Daoy (cell line): ENCODE data around the gene ABRACL. TPM values are rescaled to one million over a fixed set of nuclear protein-coding genes. Genes with fewer than 3 reads are reported as not detected.
"Not testable (repeated sequence)": the region's sequence is repeated elsewhere in the genome, so short reads cannot be mapped to it uniquely, and the experiment has no call there.

Experiments used
- DNase-seq: peaks from one replicate; pipeline ENCODE4 v3.0.0-alpha.2; 2015; ENCODE audit warnings: low read depth
- total RNA-seq: library from RNA; depleted of rRNA; stranded (reverse); fragments of >200 nt; shearing (Covaris generic); gene quantifications from 2 replicates; pipeline ENCODE4 v1.2.3, GENCODE V29; 2014

Gene ABRACL
- total RNA-seq, 1 experiment from 2014 or later = 83.1 TPM

DNA sequence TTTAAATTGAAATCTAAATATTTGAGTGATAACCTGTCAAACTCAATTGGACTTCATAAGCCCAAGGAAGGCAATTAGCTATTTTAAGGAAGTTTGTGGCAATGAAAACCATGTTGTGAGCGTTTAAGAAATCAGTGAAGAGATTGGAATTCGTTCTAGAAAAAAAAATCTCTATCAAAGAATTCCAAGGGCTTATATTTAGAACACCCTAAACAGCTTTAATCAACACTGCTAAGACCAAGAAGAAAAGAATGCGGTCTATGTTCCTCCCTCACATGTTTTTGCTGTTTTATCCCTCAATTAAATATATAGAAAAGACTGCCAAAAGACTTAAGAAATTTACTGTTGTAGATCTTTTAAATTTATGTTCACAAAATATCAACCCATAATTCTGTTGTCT, 16.6 kb upstream of the ABRACL start:
- DNase-seq = no peak

DNA sequence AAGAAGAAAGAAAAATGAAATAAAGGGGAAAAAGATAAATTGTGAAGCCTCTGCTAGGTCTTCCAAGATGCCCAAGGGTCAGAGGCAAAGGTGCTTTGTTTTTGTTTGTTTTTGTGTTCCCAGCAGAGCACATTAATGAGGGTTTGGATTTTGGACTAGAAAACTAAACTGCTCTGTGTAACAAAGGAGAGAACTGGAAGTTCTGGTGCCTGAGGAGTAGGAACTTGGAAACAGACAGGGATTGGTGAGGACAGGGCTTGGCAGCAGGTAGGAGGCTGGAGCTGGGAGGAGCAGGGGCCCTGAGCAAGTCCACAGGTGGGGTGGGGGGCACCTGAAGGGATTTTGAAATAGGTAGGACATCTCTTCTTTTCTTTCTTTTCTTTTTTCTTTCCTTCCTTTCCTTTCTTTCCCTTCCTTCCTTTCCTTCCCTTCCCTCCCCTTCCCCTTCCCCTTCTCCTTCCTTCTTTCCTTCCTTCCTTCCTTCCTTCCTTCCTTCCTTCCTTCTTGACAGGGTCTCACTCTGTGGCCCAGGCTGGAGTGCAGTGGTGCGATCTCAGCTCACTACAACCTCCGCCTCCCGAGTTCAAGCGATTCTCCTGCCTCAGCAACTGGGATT, 15.3 kb upstream of the ABRACL start:
- no peak for DNase-seq

DNA sequence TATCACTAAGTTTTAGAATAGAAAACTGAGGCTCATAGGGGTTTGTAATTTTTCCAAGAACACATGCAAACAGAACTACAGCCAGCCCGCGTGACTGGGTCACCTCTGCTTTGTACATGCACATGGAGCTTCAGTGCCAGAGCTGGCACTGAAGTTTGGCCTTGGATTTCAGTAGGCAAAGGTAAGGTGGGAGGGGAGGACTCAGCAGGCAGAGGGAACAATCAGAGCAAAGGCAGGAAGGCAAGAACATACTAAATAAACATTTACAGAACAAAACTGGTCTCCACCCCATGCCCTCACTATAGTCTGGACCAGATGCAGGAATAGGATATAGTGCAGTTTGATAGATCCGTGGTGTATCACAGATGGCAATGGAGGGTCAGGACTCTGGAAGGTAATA, 13.6 kb upstream of the ABRACL start:
- DNase-seq = no peak

DNA sequence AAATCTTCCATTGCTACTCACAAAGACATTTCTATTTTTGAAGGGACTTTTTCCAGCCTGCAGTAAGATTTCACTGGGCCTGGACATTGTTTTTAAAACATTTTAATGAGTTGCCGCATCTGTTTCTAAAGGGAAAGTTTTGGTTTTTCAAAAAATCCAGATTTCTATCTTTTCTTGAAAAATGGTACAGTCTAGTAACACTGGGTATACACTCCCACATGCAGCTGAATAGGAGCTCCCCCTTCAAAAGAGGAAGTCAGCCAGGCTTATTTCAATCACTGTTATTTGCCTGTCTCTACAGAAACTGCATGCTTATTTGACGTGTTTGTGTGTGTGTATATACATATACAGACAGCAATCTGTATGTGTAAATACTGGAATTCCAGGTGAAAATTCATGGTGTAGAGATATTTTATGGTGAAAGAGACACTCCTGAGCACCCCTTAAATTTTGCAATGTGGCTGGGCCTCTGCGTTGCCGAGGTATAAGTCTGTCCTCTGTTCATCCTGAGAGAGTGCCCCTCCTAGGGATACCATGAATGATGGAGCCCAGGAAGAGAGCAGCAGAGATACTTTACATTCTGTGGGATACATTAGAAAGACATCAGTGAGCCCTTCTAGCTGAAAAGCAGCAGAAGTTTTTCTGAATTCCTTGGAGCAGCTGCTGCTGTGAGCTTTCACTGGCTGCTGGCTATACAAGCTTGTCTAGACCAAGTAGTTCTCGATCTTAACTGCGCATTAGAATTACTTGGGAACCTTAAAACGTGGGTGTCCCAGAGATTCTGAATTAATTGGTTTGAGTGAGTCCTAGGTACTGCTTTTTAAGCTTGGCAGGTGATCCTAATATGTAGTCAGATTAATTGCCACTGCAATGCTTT, 12.0 kb upstream of the ABRACL start:
- DNase-seq = no peak

DNA sequence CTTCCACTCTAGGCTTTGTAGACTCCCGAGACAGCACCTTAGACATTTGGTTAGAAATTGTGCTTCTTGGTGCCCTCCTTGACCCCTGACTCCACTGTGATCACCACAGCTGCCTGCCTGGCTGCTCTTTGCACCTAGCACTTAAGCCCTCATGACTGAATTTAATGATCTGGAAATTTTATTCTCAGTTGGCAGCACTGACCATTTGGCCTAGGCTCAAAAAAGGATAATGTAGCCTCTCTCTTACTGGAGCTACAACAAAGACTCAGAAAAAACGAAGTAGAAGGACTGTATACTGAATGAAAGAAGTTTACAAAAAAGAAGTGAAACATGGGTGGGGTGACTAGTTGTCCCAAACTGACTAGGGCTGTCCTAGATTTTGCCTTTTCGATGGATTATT, 11.3 kb upstream of the ABRACL start:
- DNase-seq = no peak

DNA sequence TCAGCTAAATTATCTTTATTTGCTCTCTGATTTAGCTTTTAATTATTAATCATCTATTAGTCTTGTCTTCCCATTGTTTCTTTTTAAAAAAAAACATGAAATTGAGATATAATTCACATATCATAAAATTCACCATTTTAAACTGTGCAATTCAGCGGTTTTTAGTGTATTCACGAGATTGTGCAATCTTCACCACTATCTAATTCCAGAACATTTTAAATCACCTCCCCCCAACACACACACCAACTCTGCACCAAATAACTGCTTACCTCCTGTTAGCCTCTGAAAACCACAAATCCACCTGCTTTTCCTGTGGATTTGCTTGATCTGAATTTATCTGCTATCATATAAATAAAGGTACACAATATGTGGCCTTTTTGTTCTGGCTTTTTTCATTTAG, 8.8 kb upstream of the ABRACL start:
- DNase-seq = no peak

DNA sequence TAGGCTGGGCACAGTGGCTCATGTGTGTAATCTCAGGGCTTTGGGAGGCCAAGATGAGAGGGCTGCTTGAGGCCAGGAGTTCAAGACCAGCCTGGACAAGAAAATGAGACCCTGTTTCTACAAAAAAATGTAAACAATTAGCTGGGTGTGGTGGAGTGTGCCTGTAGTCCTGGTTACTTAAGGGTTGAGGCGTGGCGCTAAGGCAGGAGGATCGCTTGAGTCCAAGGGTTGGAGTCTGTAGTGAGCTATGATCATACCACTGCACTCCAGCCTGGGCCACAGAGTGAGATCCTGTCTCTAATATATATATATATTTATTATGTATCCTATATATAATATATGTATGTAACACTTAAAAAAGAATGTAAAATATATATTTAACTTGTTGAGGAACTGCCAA, 7.9 kb upstream of the ABRACL start:
- DNase-seq = no peak

DNA sequence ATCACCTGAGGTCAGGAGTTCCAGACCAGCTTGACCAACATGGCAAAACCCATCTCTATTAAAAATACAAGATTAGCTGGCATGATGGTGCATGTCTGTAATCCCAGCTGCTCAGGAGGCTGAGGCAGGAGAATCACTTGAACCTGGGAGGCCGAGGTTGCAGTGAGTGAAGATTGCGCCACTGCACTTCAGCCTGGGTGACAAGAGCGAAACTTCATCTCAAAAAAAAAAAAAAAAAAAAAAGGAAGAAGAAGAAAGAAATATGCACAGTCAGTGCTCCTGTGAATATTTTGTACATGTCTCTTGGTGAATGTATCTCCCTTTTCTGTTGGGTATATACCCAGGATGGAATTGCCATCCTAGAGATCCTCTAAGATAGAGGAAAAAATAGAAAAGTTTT, 3.1 kb upstream of the ABRACL start:
- not testable (repeated sequence) for DNase-seq

DNA sequence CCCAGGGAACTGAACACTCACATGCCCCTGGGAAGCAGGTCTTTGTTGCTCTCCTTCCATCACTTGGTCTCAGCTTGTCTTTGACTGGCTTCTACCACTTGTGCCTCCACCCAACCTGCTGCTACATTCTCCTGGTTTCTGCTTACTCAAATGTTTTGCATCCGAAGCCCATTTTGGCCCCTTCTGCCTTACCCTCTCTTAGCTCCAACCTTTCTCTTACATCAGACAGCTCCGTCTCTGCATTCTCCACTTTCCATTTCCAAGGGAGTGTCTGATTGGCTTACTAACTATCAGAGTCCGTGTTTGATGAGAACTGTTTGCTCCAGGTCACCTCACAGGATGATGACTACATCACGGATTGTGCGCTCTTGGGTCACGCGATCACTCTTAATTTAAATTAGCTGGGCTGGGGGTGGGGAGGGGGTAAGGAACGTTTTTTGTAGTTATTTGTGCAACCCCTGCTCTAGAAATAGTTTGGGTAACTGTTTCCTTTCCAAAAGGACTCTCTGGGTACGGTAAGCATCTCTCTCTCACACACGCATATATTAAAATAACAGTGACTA, 844 bp upstream of the ABRACL start:
- DNase-seq = peak; percentile 66

DNA sequence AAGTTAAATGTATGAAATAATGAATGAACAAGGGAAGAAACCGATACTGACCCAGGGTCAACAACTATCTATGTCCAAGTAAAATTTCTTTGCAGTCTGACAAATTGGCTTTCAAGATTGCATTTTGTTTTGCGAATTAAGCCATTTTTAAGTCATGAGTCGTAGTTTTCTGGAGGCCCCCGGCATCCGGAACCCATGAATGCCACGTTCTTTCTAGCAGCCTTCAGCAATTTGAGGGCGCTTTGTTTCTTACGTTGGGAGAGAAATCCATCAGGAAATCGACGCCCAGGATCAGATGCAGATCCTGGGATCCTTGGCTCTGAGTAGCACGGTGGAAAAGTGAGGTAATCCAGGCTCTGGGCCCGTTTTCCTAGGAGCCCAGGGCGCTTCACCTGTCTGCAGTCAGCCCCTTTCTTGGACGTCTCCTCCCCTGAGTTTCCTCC, 309 bp upstream of the ABRACL start:
- no peak for DNase-seq

DNA sequence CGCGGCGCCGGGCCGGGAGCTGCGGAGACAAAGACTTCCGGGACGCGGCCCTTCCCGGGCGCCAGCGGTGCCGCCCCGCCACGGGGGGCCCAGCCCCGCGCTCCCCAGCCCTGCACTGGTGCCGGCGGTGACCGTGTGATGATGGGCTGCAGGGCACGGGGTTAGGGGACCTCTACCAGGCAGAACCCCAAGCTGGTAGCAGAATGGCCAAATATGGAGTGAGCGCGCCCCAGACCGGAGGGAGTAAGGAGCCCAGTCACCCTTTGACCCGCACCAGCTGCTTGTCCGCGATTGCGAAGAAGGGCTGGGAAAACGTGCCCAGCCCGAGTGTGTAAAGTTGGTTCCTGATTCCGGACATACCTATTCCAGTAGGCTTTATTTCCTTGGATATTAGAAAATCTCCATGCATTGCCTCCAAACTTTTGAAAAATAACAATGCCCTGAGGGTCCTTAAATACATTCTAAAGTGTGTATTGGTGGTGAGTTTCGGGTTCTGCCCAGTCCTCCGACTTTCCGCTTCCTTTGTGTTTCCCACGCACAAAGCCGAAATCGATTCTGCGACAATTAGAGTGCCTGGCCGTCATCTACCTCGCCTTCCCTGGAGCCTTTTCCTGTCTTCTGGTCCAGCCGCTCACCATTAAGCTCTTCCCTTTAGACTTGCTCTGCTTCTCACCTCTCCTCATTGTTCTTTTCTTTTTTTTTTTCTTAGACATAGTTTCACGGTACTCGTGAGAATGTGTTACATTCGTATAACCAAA, 1.1 kb downstream of the ABRACL start:
- peak; percentile 42 for DNase-seq

DNA sequence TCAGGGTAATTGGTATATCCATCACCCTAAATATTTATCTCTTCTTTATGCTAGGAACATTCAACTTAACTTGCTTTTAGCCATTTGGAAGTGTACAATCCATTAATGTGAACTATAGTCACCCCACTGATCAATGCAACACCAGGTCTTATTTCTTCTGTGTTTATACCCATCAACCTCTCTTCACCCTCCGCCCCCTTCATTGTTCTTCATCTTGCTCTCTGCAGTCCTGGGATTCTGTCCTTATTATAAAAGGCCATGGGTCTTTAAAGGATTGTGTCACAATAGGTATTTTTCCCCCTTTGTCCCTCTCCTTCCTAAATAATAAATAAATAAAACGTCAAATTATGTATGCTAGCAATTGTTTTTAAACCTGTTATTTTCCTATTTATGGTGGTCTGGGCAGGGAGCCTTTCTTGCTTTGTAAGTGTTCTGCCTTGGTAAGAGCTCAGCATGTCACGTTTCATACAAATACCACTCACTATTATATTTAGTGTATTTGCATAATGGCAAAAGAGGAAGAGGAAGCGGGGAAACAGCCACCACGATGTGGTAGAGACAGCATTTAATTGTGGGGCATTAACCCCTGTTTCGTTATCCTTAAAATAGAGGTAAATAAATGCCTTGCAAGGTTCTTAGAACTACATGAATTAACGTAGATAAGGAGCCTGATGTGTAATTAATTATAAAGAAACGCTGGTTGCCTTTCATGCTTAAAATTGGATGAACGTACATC, 1.9 kb downstream of the ABRACL start:
- no peak for DNase-seq

DNA sequence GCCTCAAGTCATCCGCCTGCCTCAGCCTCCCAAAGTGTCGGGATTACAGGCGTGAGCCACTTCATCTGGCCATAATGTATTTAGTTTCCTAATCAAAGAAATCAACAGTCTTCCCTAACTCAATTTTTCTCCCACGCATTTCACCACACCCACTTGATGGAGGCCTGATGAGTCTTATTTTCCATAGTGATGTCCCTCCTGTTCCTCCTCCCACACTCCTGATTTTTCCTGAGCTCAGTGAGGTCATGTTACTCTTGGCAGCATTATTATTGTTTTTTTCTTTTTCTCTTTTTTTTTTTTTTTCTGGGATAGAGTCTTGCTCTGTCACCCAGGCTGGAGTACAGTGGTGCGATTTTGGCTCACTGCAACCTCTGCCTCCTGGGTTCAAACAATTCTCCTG, 8.9 kb downstream of the ABRACL start:
- peak; percentile 29 for DNase-seq

DNA sequence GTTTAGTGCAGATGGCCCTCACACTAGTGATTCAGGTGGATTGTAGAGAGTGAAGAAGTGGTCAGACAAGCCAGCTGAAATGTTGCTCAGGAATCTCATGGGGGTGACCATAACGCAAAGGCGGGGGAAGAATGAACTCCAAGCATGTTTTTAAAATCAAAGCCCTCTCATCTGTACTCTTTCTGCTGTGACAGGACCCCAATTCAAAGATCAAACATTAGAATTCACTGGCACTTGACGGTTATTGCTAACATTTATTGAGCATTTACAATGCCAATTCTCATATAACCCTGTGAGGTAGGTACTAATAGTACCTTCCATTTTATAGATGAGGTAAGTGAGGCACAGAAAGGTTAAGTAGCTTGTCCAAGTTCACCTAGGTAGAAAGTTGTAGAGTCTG, 15.7 kb downstream of the ABRACL start:
- DNase-seq = no peak

DNA sequence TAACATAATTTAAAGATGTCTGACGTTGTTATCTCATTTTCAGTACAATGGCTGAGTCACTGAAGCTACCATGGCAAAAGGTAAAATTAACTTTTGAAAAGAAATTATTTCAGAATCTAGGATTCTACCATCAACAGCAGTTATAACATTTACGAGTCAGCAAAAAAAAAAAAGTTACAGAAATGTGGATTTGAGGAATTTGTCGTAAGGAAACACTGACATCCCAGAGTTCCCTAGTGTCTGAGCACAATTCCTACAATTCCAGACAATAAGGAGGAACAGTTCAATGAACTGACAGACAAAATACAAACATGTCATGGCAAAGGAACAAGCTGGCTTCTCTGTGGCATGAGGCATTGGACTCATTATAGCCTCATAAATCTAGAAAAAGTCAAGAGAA, 19.1 kb downstream of the ABRACL start:
- no peak for DNase-seq

DNA sequence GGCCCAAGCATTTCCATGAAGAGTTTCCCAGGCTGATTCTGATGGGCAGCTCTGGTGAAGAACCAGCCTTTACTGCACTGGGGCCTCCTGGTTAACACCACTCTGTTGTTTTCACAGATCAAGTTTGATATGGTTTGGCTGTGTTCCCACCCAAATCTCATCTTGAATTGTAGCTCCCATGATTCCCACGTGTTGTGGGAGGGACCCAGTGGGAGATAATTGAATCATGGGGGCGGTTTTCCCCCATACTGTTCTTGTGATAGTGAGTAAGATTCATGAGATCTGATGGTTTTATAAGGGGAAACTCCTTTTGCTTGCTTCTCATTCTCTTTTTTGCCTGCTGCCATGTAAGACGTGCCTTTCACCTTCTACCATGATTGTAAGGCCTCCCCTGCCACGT, 20.4 kb downstream of the ABRACL start:
- DNase-seq = not testable (repeated sequence)

DNA sequence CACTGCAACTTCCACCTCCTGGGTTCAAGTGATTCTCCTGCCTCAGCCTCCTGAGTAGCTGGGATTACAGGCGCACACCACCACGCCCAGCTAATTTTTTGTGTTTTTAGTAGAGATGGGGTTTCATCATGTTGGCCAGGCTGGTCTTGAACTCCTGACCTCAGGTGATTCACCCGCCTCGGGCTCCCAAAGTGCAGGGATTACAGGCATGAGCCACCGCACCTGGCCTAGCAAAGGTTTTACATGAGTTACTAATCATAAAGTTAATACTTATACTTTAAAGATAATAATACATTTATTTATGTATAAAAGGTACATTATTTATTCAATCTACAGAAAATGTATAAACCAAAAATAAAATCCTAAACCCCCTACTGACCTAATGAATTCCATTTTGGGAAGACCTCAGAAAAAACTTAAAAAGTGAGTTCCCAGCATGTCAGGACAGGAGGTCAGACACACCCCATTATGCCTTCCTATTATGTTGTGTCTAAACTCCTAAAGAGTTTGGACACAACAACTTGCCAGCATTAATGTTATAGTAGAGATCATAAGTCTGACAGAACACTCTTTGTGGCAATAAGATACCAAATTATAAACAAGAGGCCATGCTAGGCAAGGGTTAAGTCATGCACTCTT, 21.7 kb downstream of the ABRACL start:
- DNase-seq = not testable (repeated sequence)

DNA sequence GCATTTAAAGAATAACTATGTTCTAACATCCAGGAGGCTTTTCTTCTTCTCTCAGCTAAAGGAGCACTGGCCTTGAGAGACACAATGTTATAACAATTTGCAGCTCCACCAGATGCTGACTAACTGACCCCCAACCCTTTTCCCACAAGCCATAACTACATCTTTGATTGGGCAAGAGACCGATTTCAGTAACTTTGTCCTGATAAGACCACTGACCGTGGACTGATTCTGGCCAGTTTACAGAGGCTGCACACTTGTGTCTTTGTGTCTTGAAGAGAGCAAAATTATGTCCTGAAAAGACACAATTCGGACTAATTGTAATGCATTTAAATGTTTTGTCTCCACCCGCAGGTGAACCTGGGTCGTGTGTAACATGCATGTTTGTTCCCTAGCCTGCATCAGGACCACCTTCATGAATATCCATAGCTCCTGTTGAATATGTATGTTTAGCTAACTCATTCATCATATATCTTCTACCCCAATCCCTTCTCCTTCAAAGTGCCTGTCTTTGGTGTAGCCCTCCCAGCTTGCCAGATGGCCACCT, 22.3 kb downstream of the ABRACL start:
- no peak for DNase-seq

DNA sequence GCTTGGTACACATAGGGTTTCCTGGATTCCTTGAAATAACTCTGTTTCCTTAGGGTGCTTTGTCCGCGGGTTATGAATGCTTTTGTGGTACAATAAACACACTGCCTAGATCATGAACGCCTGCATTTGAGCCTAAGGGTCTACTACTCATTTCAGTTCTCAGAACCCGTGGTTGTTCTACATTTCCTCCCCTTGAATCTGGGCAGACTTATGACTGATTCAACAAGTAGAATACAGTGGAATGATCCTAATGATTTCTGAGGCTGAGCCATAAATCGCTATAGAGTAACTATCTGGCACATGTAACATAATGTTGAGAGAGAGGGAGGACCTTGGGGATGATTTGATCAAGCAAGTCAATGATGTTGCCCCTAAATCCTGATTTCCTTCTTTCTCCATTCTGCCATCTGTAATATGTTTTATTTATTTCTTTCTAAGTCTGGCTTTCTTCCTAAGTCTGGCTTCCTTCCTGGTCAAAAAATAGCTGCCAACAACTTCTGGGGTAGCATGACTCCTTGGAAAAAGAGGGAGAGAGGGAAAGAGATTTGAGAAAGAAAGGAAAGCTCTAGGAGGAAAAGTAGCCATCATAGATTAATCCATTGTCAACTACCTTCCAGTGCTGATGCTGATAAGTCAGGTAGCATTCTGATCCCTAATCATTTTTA, 23.0 kb downstream of the ABRACL start:
- no peak for DNase-seq

DNA sequence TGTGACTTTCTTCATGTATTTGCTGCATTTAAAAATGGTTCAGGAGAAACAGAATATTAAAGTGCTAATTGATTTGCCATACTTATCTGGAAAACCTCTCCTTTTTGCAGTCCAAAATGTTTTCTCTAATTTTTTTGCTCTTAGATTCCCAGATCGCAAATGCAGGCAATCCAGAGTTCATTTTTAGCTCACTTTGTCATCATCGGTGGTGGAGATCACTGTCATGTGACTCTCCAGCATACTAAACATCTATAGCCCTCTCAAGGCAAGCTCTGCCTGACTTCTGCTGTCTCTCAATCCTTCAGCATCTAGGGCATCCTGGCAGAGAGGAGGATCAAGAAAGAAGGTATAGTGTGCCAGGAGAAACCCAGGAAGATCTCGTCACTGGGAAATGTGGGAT, 24.8 kb downstream of the ABRACL start:
- DNase-seq = no peak
